ENCODE measurements around the gene CD300E. TPM values are rescaled to one million over a fixed set of nuclear protein-coding genes. Genes with fewer than 3 reads are reported as not detected.

CD300E gene
- total RNA-seq, 1 experiment from 2014 or later = not detected

DNA sequence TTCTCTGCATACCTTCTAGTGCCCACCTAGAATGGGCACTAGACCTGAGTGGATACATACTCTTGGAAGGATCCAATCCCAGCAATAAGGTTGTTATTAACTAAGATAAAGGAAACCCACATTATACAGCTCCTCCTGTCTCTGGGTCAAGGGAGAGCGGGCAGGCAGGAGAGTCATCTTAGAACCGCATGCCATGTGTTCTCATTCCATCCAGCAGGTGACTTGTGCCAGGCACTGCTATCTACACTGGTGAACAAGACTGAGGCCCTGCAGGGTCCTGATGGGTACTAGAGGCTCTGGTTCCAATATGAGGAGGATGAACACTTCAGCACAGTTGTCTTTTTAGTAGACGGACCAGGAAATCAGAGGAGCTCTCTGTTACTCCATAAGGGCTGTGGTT lies 50.4 kb downstream of the CD300E start:
- no peaks in the 10 kb centered on the region for H3K9me3 ChIP-seq (ENCODE audit: control insufficient read depth in 1 of 2, insufficient read depth in 1 of 2, low read depth in 1 of 2, low read length in 2 of 2)
- RAD21 ChIA-PET (ENCODE audit: low non-redundant PET in 1 of 2, low total read pairs in 2 of 2, uncharacterized antibody in 2 of 2, unreplicated experiment in 2 of 2) = no interaction called here

More for the DNA sequence above, 50.4 kb downstream of the CD300E start:
- CTCF ChIA-PET = interaction anchor here (0.8 to 2.2 kb wide), 4 partner anchors 9 to 19 kb away, joined by 3 to 6 read pairs (median 4); partner anchors contain the start of gene CD300LD
- H3K36me3 ChIP-seq (ENCODE audit: control insufficient read depth in 1 of 2, insufficient read depth in 2 of 2, low read length in 2 of 2) = no peaks in the 10 kb centered on the region
- peaks cover 14 to 21% of the 10 kb centered on the region in 2 experiments for H3K4me1 ChIP-seq (ENCODE audit: control insufficient read depth in 1 of 2, insufficient read depth in 2 of 2, low read length in 2 of 2)
- H3K9ac ChIP-seq (ENCODE audit: low read length) = no peak overlapping the region
- H3K4me2 ChIP-seq (ENCODE audit: low read length) = no peak overlapping the region
- H2AFZ ChIP-seq (ENCODE audit: low read depth, low read length, poor library complexity, severe bottlenecking) = no peak overlapping the region
- BruUV-seq (replicated peaks) = no TSS peak
- DNase-seq (ENCODE audit: low read depth, low spot score) (peak; percentile 18), ATAC-seq (peak; percentile 55)
- intact Hi-C loops (cut with micrococcal nuclease) = no loop called here
- H3K79me2 ChIP-seq (ENCODE audit: insufficient read depth, low read length) = no peaks in the 10 kb centered on the region
- POLR2A ChIA-PET = no interaction called here
- no peak overlapping the region for H3K4me3 ChIP-seq (replicated peaks in 1 of 2; ENCODE audit: low read depth in 1 of 2, low read length in 2 of 2)
- no peak overlapping the region for H3K27ac ChIP-seq (ENCODE audit: low read depth, low read length)
- H4K20me1 ChIP-seq (ENCODE audit: insufficient read depth) = no peaks in the 10 kb centered on the region
- H3K9me2 ChIP-seq (ENCODE audit: insufficient read depth) = no peaks in the 10 kb centered on the region
- TF ChIP-seq, protein P1, sequence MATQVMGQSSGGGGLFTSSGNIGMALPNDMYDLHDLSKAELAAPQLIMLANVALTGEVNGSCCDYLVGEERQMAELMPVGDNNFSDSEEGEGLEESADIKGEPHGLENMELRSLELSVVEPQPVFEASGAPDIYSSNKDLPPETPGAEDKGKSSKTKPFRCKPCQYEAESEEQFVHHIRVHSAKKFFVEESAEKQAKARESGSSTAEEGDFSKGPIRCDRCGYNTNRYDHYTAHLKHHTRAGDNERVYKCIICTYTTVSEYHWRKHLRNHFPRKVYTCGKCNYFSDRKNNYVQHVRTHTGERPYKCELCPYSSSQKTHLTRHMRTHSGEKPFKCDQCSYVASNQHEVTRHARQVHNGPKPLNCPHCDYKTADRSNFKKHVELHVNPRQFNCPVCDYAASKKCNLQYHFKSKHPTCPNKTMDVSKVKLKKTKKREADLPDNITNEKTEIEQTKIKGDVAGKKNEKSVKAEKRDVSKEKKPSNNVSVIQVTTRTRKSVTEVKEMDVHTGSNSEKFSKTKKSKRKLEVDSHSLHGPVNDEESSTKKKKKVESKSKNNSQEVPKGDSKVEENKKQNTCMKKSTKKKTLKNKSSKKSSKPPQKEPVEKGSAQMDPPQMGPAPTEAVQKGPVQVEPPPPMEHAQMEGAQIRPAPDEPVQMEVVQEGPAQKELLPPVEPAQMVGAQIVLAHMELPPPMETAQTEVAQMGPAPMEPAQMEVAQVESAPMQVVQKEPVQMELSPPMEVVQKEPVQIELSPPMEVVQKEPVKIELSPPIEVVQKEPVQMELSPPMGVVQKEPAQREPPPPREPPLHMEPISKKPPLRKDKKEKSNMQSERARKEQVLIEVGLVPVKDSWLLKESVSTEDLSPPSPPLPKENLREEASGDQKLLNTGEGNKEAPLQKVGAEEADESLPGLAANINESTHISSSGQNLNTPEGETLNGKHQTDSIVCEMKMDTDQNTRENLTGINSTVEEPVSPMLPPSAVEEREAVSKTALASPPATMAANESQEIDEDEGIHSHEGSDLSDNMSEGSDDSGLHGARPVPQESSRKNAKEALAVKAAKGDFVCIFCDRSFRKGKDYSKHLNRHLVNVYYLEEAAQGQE (IDR thresholded peaks at IDR 0.05; ENCODE audit: low read depth) = no peak
- TF ChIP-seq, protein P2, sequence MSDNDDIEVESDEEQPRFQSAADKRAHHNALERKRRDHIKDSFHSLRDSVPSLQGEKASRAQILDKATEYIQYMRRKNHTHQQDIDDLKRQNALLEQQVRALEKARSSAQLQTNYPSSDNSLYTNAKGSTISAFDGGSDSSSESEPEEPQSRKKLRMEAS (IDR thresholded peaks at IDR 0.05) = peak; percentile 54; the same call in 1 of the 2 replicates
- no peak for TF ChIP-seq RAD21 (IDR thresholded peaks at IDR 0.05; ENCODE audit: low read depth)
- TF ChIP-seq, protein P3, sequence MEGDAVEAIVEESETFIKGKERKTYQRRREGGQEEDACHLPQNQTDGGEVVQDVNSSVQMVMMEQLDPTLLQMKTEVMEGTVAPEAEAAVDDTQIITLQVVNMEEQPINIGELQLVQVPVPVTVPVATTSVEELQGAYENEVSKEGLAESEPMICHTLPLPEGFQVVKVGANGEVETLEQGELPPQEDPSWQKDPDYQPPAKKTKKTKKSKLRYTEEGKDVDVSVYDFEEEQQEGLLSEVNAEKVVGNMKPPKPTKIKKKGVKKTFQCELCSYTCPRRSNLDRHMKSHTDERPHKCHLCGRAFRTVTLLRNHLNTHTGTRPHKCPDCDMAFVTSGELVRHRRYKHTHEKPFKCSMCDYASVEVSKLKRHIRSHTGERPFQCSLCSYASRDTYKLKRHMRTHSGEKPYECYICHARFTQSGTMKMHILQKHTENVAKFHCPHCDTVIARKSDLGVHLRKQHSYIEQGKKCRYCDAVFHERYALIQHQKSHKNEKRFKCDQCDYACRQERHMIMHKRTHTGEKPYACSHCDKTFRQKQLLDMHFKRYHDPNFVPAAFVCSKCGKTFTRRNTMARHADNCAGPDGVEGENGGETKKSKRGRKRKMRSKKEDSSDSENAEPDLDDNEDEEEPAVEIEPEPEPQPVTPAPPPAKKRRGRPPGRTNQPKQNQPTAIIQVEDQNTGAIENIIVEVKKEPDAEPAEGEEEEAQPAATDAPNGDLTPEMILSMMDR (IDR thresholded peaks at IDR 0.05 in 2 of 3, conservative IDR thresholded peaks at IDR 0.05 in 1 of 3; ENCODE audit: borderline replicate concordance in 1 of 3, insufficient read depth in 1 of 3, low read depth in 2 of 3, low read length in 2 of 3) = peak in 2 of 3 experiments; percentile 58 to 65; a peak in 4 of 6 replicates
- H3K27me3 ChIP-seq (ENCODE audit: insufficient read depth, low read length) = peaks cover 25% of the 10 kb centered on the region

Measured in HCT116 (cell line).